GM18951 (cell line): ENCODE data around the gene PKD2.

Experiments
- POLR2A ChIP-seq: IDR thresholded peaks from 4 replicates; pipeline ENCODE4 v1.6.1; 2011; ENCODE audit warnings: mild to moderate bottlenecking; ENCODE audit not compliant: insufficient read length, insufficient read depth; ENCODE audit errors: extremely low read depth
- in situ Hi-C: fragments of 300-500 bp; cut with MboI; formaldehyde crosslinking; loops from one replicate; pipeline ENCODE4 v1.12.0; 2022; ENCODE audit warnings: low sequenced_read_pairs, mixed read lengths, inconsistent platforms; ENCODE audit not compliant: unreplicated experiment

Gene PKD2

DNA sequence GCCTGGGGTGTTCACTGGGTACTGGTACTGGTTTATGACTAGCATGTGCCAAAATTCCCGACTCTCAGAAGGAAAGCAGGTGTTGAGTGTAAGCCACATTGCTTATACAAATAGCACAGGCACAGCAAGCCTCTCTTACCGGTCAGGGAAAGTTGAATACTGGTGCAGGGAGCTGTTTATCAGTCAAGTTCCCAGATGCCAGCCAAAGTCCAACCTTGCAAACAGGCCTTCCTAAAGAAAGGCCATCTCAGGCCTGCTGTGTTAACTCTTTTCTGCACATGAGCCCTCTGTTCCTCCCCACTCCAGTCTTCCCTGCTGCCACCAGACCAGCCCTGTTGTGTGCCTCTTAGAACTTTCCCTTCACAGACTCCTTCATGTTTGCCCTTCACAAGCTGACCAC lies 34.2 kb downstream of the PKD2 start:
- in situ Hi-C loops, result no loop called here

GRCh38 chr4:88043001-88043400 lies 35.6 kb downstream of the PKD2 start:
- in situ Hi-C loops, result no loop called here
- no peak for TF ChIP-seq POLR2A

More for the DNA sequence above, 34.2 kb downstream of the PKD2 start:
- no peak for TF ChIP-seq POLR2A

- in situ Hi-C loops, result no loop called here
- TF ChIP-seq POLR2A, result no peak
These were observed 36.3 kb downstream of the PKD2 start for GRCh38 chr4:88043586-88044340.

- in situ Hi-C loops, result no loop called here
- TF ChIP-seq POLR2A, result no peak
These were observed 37.6 kb downstream of the PKD2 start for GRCh38 chr4:88045021-88045420.

DNA sequence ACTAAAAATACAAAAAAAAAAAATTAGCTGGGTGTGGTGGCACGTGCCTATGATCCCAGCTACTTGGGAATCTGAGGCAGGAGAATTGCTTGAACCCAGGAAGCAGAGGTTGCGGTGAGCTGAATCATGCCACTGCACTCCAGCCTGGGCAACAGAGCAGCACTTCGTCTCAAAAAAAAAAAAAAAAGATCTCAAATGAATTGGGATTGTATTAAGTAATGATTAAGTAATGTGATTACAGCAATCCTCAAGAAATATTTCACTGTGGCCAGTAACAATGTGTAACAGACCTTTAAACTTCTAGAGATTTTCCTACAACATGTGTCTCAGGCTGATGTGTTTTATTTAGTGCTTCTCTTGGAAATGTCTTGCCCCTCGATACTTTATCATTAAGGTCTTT lies 46.8 kb downstream of the PKD2 start:
- in situ Hi-C loops, result no loop called here
- TF ChIP-seq POLR2A, result no peak

DNA sequence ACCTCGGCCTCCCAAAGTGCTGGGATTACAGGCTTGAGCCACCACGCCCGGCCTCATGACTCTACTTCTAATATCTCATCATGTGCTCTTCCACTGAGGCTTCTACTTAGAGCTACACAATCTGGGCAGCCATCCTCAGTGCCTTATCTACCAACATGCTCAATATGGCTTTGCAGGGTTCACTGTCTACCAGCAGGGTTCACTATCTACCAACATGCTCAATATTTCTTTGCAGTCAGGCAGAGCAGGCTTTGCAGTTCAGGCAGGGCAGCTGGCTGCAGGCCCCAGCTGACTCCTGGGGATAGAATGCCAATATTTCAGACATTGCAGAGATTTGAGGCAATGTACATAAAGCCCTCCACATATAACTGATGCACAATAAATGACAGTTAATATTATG lies 47.5 kb downstream of the PKD2 start:
- TF ChIP-seq POLR2A, result no peak
- in situ Hi-C loops, result no loop called here

GRCh38 chr4:88058295-88058694 lies 50.9 kb downstream of the PKD2 start:
- in situ Hi-C loops, result no loop called here
- no peak for TF ChIP-seq POLR2A

GRCh38 chr4:88059766-88060165 lies 52.3 kb downstream of the PKD2 start:
- in situ Hi-C loops, result no loop called here
- TF ChIP-seq POLR2A, result no peak

GRCh38 chr4:88060431-88060830 lies 53.0 kb downstream of the PKD2 start:
- in situ Hi-C loops, result no loop called here
- no peak for TF ChIP-seq POLR2A

DNA sequence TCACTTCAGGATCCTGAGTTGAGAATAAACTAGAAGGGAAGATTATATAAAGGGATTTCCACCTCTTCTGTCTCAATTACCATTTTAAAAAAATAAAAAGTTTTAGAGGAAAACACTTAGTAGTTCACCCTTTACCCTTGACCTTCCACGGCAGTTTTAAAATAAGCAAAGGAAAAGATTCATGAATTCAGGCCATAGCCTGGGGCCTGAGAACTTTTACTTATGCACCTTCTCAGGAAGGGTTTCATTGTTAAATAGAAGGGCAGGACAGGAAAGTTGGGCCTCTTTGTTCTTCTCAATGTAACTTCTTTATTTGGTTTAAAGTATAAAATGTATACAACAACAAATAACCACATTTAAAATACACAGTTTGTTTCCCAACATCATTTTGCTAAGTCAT lies 54.9 kb downstream of the PKD2 start:
- no peak for TF ChIP-seq POLR2A

GRCh38 chr4:88062843-88063242 lies 55.4 kb downstream of the PKD2 start:
- in situ Hi-C loops, result no loop called here
- no peak for TF ChIP-seq POLR2A

More for the DNA sequence above, 54.9 kb downstream of the PKD2 start:
- in situ Hi-C loops, result no loop called here

GRCh38 chr4:88063634-88064296 lies 56.3 kb downstream of the PKD2 start:
- no peak for TF ChIP-seq POLR2A

GRCh38 chr4:88064410-88064809 lies 57.0 kb downstream of the PKD2 start:
- TF ChIP-seq POLR2A, result no peak
- in situ Hi-C loops, result no loop called here

More at GRCh38 chr4:88063634-88064296, 56.3 kb downstream of the PKD2 start:
- in situ Hi-C loops, result no loop called here

- in situ Hi-C loops, result no loop called here
- TF ChIP-seq POLR2A, result no peak
These were observed 62.6 kb downstream of the PKD2 start for GRCh38 chr4:88070031-88070430.
